GM20431 (cell line): ENCODE measurements around the gene AADAT.

ENCODE experiments used
- in situ Hi-C: fragments of 300-500 bp; cut with MseI, MboI; formaldehyde crosslinking; loops from one replicate; pipeline ENCODE4 v1.15.0; 2020; ENCODE audit warnings: low sequenced_read_pairs; ENCODE audit not compliant: unreplicated experiment

The AADAT gene

DNA sequence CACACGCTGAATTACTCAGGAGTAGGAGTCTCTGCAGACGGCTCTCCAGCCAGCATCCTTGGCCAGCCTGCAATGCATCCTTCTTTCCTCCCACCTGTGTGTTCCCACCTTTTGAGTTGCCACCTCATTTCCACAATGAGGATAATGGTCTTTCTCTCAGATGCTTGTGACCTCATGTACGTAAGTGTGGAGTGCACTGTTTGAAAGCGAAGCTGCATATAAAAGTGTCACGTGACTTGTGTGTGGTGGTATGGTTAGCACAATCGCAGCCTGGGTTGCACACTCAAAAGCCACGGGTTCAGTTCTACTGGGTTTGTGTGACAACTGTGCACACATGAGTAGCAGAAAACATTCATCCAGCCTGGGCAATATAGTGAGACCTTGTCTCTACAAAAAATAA lies 51.5 kb downstream of the AADAT start:
- in situ Hi-C loops = no loop called here

DNA sequence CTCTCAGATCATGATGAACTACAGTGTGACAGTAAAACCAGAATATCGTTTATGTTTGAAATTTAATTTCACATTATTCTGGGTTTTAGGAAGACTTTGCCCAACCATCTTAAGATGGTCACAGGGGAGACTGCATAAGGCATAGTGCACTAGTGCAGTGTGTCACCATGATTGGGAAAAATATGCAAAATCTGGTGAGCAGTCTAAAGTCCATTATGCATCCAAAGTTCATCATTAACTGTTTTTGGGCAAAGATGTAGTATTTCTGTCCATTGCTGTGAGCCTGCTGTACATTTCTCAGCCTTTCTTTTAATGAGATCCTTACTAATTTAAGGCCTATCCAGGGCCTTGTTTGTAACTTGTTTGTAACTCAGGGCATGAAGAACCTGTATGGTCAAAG lies 52.3 kb downstream of the AADAT start:
- in situ Hi-C loops = no loop called here

DNA sequence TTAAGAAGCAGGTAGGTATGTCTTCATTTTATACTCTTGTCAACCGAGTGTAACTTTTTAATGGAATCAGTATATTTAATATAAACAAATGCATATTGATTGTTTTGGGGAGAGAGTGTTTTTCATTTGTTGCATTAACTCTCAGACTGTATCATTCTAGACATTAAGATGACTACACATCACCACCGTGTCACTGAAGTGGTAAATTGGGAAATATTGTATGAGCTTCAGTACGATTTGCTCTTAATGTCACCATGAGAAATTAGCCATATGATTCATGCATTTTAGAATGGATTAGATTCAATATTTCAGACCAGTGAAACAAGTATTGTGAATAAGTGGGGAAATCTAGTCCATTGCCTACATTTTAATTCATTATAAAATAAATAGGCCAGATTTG lies 53.9 kb downstream of the AADAT start:
- in situ Hi-C loops = no loop called here

DNA sequence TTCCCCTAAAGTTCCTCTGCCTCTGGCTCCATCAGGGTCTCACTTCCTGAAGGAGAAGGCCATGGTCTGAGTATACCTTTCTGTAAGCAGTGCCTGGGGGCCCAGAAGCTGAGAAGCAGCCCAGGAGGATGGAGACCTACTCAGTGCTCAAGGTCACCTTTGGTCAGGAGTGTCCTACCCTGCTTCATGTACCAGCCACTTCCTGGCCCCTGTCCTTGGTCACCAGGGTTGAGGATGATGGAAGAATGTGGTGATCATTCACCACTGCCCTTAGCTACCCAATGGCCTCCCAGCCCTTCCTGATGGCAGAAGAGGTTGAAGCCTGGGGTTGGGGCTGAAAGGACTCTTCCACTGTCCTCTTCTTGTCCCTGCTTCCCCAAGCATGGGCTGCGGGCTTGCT lies 54.5 kb downstream of the AADAT start:
- in situ Hi-C loops = no loop called here

DNA sequence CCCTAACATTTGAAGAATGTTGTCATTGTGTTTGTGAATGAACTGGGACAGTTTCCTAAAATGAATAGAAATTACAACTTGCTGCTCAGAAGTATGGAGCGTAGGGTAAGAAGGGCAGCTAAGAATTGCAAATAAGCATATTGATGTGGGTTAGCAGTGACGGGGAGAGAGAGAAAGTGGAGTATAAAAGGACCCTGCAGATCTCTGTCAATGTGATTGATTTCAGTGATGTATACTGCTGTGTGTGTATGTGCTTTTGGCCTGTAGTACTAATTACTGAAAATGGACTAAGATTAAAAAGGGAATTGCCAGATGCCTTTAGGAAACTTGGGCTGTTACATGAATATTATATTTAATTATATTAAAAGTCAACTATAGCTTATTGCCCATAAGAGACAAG lies 55.8 kb downstream of the AADAT start:
- in situ Hi-C loops = no loop called here

DNA sequence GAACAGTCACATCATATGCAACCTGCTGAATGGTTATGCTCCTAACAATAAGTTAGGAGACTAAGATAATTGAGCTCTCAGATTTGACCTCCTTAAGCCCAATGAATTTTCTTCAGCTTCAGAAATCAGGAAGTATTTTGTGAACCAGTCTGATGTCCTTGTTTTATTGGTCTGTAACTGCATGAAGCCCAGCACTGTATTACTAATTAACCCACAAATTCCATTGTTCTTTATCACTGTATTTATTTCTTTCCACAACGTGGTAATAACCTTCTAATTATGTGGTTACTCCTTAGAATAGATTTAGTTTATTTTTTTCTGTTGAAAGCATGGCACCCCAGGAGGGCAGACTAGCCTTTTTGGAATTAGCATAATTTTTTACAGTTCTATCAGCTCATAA lies 59.6 kb downstream of the AADAT start:
- in situ Hi-C loops = no loop called here

DNA sequence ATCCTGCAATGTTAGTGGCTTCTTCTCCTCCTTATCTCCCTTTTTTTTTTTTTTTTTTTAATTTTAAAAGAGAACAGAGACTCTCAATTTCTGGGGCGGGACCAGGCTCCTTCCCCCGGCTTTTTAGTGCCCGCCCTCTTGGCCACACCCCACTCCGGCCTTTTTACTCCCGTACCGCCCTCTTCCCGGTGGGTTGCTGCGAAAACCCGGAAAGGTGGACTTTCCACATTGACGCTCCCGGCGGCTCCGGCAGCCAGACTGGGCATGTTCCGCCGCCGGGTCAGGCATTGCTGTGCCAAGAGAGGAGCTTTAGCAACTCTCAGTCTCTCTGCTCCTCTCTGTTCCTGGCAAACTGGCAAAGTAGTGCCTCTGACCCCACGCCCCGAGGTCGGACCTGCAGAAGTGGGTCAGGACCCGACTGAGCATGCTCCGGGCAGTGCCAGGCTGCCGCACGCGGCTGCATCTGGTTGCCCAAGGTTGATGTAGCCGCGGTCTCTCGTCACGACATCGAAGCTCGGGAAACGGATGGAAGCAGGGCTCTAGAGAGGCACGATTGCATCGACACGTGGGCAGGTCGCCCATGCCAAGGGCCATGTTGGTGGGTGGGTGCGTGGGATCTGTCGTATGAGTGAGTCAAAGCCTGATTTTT lies 62.5 kb downstream of the AADAT start:
- in situ Hi-C loops = no loop called here

DNA sequence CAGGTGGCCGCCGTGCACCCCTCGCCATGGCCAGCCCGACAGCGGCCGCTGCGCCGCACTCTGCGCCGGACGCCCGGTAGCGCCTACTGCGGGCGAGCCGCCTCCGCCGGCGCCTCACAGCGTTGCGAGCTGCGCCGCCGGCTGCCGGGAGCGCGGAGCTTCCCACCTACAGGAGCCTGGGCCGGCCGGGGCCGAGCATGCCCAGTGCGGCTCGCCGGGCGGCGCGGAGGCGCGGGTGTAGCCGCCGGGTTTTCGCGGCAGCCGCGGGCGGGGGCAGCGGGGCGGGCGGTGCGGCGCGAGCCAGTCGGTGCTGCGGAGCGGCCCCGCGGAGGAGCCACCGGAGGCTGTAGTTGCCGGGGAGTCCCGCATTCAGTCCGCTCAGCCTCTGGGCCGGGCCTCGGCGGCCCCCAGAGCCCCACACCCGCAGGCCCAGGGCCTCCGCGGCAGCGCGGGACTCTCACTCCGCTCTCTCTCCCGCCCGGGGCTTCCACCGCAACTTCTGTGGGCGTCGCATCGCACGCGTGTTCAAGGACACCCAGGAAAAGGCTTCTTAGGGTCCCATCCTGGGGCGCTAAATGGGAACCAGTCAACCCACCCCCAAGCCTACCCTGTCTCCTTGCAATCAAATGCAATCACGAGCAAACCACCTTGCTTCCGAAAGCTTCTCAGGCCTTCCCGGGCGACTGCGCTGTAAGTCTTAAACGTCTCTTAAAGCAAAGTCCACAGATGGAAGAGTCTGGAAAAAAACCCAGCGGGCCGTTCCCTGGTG lies 63.3 kb downstream of the AADAT start, which contains the start of gene MFAP3L:
Gene MFAP3L (minus strand): TSS at position 143 of the 769 bp plus-strand sequence. CDS start 20,518 bp downstream, outside the sequence.
- in situ Hi-C loops = no loop called here

DNA sequence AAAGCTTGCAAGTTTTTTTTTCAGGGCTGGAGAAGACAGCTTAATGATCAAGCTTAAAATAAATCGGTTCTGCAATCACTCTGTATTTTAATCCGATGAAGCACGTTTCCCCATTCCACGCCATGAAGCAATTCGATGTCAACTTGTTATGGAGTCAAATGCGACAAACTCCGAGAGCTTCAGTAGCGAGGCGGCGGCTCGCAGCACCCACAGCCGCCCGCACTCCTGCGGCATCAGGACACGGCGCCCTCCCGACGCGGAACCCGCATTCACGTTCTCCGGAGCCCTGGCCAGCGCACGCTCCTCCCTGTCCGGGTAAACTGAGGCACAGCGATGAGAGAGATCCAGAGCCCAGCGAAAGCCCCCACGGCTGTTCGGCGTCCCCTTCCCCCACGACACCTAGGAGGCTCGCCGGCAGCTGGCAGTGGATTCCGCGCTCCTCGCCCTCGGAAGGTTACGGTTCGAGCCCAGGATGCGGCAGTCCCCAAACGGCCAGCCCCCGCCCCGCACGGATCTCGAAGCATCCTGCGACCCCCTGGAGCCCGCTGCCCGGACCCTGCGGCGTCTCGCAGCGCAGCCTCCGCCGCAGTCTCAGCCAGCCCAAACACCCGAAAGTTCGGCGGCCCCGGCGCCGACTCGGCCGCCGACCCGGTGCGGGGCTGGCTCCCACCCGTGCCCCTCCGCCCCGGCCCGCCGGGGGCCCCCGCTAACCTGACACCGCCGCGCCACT lies 64.1 kb downstream of the AADAT start:
- in situ Hi-C loops = no loop called here

DNA sequence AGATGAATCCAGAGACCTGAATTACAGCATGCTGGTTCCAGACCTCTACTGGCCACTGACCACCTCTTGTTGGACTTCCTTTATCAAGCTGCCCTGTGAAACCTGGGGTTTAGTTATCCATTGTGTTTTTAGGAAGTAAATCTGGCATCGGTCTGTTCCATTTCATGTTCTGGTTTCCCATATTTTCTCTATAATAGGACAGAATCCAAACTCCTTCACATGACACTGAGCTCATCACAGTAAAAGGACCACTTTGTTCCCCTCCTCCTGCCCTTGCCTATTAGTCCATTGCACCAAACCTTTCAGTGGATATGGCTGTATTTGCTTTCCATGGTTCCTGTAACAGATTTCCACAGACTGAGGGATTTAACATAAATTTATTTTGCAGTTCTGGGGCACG lies 67.5 kb downstream of the AADAT start:
- in situ Hi-C loops = loop anchor here (25.0 kb wide), 1 partner anchor 410 kb away; the partner anchor contains the start of genes CLCN3 and NEK1

DNA sequence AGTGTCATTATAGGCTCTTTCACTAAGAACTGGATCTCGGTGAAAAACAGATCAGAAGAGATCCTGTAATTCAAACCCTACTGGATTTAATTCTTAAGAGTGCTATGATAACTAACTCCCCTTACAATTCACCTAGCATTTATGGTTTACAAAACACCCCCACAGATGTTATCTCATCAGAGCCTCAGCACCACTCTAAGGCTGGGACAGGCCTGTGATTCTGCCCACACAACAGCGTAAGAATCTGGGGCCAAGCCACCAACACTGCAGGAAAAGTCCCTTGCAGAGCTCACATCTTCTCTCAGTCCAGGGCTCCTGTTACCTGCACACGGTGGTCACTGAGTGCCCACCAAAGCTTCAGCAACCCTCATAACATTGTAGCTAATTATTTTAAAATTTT lies 72.5 kb downstream of the AADAT start:
- in situ Hi-C loops = loop anchor here (25.0 kb wide), 1 partner anchor 405 kb away; the partner anchor contains the start of genes CLCN3 and NEK1

DNA sequence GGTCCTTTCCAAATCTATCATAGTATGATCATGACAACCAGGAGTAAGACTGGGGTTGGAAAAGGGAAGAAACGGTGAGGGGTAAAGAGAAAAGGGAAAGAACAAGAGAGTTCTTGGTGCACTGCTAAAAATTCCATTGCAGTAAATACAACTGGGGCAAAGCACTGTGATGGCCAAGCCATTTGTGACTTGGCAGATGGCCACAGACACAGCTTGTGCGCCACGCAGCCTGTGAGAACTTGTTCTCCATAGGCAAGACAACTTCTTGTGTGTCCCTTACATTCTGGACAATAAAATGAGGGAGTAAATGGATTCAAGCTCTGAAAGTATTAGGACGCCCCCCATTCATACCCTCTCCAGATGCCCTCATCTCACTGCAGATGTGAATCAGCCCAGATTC lies 74.5 kb downstream of the AADAT start:
- in situ Hi-C loops = loop anchor here (25.0 kb wide), 1 partner anchor 403 kb away; the partner anchor contains the start of genes CLCN3 and NEK1

DNA sequence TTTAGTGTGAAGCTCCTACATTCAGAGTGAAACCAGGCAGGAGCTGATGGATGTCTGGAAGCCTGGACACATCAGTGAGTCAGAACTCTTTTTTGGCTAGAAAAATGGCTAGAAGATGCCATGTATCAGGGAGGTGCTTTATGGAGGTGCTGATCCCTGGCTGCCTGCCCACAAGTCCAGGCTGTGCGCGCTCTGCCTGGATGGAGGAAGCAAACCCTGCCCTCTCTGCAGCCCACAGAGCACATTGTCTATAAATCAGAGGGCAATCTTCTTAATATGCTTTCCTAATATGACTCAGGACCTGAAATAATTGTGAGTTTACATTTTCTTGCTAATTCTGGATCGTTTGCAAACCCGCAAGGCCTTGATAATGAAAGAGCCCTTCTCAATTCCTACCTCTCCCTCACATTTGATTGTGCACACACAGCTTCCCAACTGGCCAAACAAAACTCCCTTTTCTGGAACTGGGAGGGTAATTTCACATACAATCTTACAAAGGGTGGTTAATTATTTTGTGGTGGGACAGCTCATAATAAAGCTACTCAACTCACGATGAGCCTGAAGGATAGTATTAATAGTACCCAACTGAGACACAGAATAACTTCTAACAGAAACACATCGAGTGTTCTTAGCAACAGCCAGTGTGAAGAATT lies 75.3 kb downstream of the AADAT start:
- in situ Hi-C loops = loop anchor here (25.0 kb wide), 1 partner anchor 402 kb away; the partner anchor contains the start of genes CLCN3 and NEK1

DNA sequence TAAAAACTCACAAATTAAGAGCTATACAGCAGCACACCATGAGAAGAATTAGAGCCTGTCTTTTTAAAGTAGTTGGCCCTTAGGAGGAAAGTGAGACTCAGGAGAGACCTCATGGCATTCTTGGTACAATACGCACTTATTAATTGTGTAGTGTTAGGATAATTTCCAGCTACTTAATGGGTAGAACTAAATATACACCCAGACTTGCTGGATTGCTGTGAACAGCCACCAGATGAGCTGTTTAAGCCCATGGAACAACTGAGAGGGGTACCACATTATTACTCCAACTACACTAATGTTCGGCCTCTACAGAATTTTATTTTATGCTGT lies 77.2 kb downstream of the AADAT start:
- in situ Hi-C loops = loop anchor here (25.0 kb wide), 1 partner anchor 400 kb away; the partner anchor contains the start of genes CLCN3 and NEK1

DNA sequence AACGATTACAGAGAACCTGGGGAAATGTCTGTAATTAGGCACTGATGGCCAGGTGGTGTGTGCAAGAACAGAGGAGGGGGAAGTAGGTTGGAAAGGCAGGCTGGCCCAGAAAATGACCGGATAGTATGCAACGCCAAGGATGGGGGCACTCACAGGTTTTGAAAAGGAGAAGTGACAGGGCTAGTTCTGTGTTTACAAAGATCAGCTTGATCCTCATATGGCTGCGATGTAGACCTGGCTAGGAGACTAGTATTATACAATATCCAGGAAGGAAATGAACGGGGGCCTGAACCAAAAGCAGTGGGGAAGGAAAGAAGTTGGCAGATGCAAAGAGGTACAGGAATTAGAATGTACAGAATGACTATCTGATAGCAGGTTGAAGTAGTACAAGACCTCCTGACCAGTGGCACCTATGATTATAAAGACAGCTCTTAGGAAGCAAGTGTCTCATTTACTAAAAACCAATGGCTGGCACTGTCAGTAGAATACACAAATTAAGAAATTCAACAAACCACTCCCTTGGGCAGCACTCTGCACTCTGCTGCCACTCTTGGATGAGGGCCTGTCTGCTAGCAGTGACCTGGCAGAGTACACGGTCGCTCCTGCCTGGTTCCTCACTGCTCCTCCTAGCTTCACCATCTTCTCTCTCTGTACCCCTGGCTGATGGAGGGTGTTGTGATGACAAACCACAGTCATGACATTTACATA lies 77.7 kb downstream of the AADAT start:
- in situ Hi-C loops = loop anchor here (25.0 kb wide), 1 partner anchor 400 kb away; the partner anchor contains the start of genes CLCN3 and NEK1
